Gastrocnemius medialis (tissue), 4 donors: ENCODE data around the gene PPIL4.

Source experiments
- CTCF ChIP-seq, 5 experiments: fragments of 450-650 bp in 3 of 5; fragments of 200-600 bp in 2 of 5; sonication (generic) in 2 of 5; IDR thresholded peaks in 4 of 5; conservative IDR thresholded peaks in 1 of 5; 1 replicate in 4 of 5; 2 replicates in 1 of 5; pipeline ENCODE4 v1.5.1; 2016 to 2019; ENCODE audit warnings: antibody characterized with exemption in 5 of 5, mild to moderate bottlenecking in 3 of 5, moderate library complexity in 3 of 5
- POLR2A ChIP-seq, 2 donors: fragments of 450-650 bp; IDR thresholded peaks; one replicate each; pipeline ENCODE4 v1.6.1; 2017; ENCODE audit warnings: antibody characterized with exemption in 2 of 2, mild to moderate bottlenecking in 2 of 2, moderate library complexity in 2 of 2

DNA sequence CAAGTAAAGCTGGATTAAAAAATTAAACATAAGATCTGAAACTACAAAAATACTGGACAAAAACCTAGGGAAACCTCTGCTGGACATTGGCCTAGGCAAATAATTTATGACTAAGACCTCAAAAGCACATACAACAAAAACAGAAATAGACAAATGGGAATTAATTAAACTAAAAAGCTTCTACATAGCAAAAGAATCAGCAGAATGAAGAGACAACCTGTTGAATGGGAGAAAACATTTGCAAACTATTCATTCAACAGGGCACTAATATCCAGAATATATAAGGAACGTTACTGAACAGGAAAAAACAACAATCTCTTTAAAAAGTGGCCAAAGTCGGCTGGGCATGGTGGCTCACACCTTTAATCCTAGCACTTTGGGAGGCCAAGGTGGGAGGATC is 13.5 kb upstream of the PPIL4 start:
- TF ChIP-seq CTCF (IDR thresholded peaks at IDR 0.05 in 4 of 5, conservative IDR thresholded peaks at IDR 0.05 in 1 of 5) (no peak), POLR2A (IDR thresholded peaks at IDR 0.05) (no peak)
